DND-41 (cell line): ENCODE data around the gene SCAMP5.

ENCODE experiments used
- CTCF ChIP-seq: IDR thresholded peaks from 2 replicates; pipeline ENCODE4 v1.5.1; 2012; ENCODE audit warnings: borderline replicate concordance, low read length, moderate library complexity, mild to moderate bottlenecking; ENCODE audit not compliant: poor library complexity, severe bottlenecking; ENCODE audit errors: extremely low read depth
- EZH2 ChIP-seq: IDR thresholded peaks from 3 replicates; pipeline ENCODE4 v1.6.1; 2012; ENCODE audit warnings: borderline replicate concordance, low read depth, mild to moderate bottlenecking, moderate library complexity, low read length, inconsistent platforms; ENCODE audit not compliant: severe bottlenecking

- TF ChIP-seq CTCF (no peak), EZH2 (no peak)
Measured at GRCh38 chr15:75008629-75009326, 13.4 kb downstream of the SCAMP5 start.
